GM21717 (cell line): ENCODE results near the gene SP8.
"Not testable (repeated sequence)": the region's sequence is repeated elsewhere in the genome, so short reads cannot be mapped to it uniquely, and the experiment has no call there.

Experiments used
- ATAC-seq: cut with Tn5 transposase; IDR thresholded peaks from one replicate; pipeline ENCODE4 v1.9.1; 2021; ENCODE audit warnings: mild to moderate bottlenecking, moderate library complexity; ENCODE audit not compliant: unreplicated experiment

Gene SP8

GRCh38 chr7:20786779-20787659 lies at the start of gene SP8:
TSS of gene SP8 (minus strand) at chr7:20786886. CDS start at chr7:20786798, 88 bp downstream.
- ATAC-seq, result no peak

GRCh38 chr7:20836424-20836823 lies 49.7 kb upstream of the SP8 start:
- not testable (repeated sequence) for ATAC-seq

- no peak for ATAC-seq
Measured at GRCh38 chr7:20835111-20835750, 48.5 kb upstream of the SP8 start.

- ATAC-seq, result no peak
Measured at GRCh38 chr7:20834656-20835055, 48.0 kb upstream of the SP8 start.

- ATAC-seq, result no peak
Measured at GRCh38 chr7:20831956-20832355, 45.3 kb upstream of the SP8 start.

GRCh38 chr7:20831451-20831850 lies 44.8 kb upstream of the SP8 start:
- ATAC-seq, result no peak

GRCh38 chr7:20828947-20829346 lies 42.3 kb upstream of the SP8 start:
- no peak for ATAC-seq

GRCh38 chr7:20827172-20827571 lies 40.5 kb upstream of the SP8 start:
- ATAC-seq, result no peak

- ATAC-seq, result no peak
Measured at GRCh38 chr7:20826243-20826642, 39.6 kb upstream of the SP8 start.

- no peak for ATAC-seq
Measured at GRCh38 chr7:20825555-20825954, 38.9 kb upstream of the SP8 start.

- not testable (repeated sequence) for ATAC-seq
Measured at GRCh38 chr7:20821390-20821789, 34.7 kb upstream of the SP8 start.

- no peak for ATAC-seq
Measured at GRCh38 chr7:20816372-20816959, 29.8 kb upstream of the SP8 start.

GRCh38 chr7:20804345-20804744 lies 17.7 kb upstream of the SP8 start:
- ATAC-seq, result no peak

GRCh38 chr7:20799566-20800366 lies 13.1 kb upstream of the SP8 start:
- ATAC-seq, result no peak

- ATAC-seq, result no peak
Measured at GRCh38 chr7:20798694-20799121, 12.0 kb upstream of the SP8 start.

- ATAC-seq, result peak; percentile 87
Measured at GRCh38 chr7:20798081-20798693, 11.5 kb upstream of the SP8 start.

GRCh38 chr7:20797462-20798080 lies 10.9 kb upstream of the SP8 start:
- ATAC-seq, result peak; percentile 79

- ATAC-seq, result no peak
Measured at GRCh38 chr7:20797042-20797461, 10.4 kb upstream of the SP8 start.

GRCh38 chr7:20796500-20796899 lies 9.8 kb upstream of the SP8 start:
- no peak for ATAC-seq

- ATAC-seq, result no peak
Measured at GRCh38 chr7:20795881-20796280, 9.2 kb upstream of the SP8 start.
